Heart left ventricle (tissue), 16 donors: ENCODE data around the gene LRP2. TPM values are rescaled to one million over a fixed set of nuclear protein-coding genes. Genes with fewer than 3 reads are reported as not detected.
A peak's percentile ranks its signal among the peaks of the same experiment; 100 is the strongest.

Experiments used
- ATAC-seq, 4 donors: fragments of 200-7000 bp; cut with Tn5 transposase; one replicate each; pipeline ENCODE4 v1.9.1; 2020 to 2022; ENCODE audit warnings: moderate library complexity in 4 of 4, mild to moderate bottlenecking in 3 of 4, moderate number of reproducible peaks in 1 of 4
- DNase-seq, 5 donors: peaks; one replicate each; pipeline ENCODE4 v3.0.0-alpha.2; 2020
- H3K27ac ChIP-seq, 12 donors: fragments of 200-600 bp; sonication (generic) in 4 of 12; one replicate each; pipeline versions ENCODE4 v1.5.0 to v1.8.0; 2016 to 2022; ENCODE audit warnings: mild to moderate bottlenecking in 2 of 12
- H3K27me3 ChIP-seq, 9 donors: fragments of 200-600 bp; sonication (generic) in 2 of 9; one replicate each; pipeline versions ENCODE4 v1.5.1 to v1.8.0; 2016 to 2022; ENCODE audit warnings: mild to moderate bottlenecking in 3 of 9
- H3K36me3 ChIP-seq, 9 donors: fragments of 200-600 bp; sonication (generic) in 2 of 9; one replicate each; pipeline versions ENCODE4 v1.5.0 to v1.8.0; 2018 to 2022; ENCODE audit warnings: mild to moderate bottlenecking in 2 of 9
- H3K4me1 ChIP-seq, 12 donors: fragments of 200-600 bp; sonication (generic) in 4 of 12; one replicate each; pipeline versions ENCODE4 v1.5.0 to v1.8.0; 2016 to 2022; ENCODE audit warnings: mild to moderate bottlenecking in 3 of 12
- H3K4me3 ChIP-seq, 12 donors: fragments of 200-600 bp; sonication (generic) in 4 of 12; one replicate each; pipeline versions ENCODE4 v1.5.0 to v1.8.0; 2017 to 2022; ENCODE audit warnings: mild to moderate bottlenecking in 9 of 12, moderate library complexity in 4 of 12
- H3K9me3 ChIP-seq, 12 donors: fragments of 200-600 bp; sonication (generic) in 4 of 12; one replicate each; pipeline versions ENCODE4 v1.5.0 to v1.8.0; 2016 to 2022; ENCODE audit warnings: mild to moderate bottlenecking in 1 of 12
- CTCF ChIP-seq, 12 donors: fragments of 200-600 bp; sonication (generic) in 4 of 12; IDR thresholded peaks; one replicate each; pipeline versions ENCODE4 v1.5.0 to v1.8.0; 2018 to 2022; ENCODE audit warnings: antibody characterized with exemption in 12 of 12, mild to moderate bottlenecking in 5 of 12
- POLR2A ChIP-seq, 2 donors: fragments of 450-650 bp; IDR thresholded peaks; one replicate each; pipeline ENCODE4 v1.6.1; 2017; ENCODE audit warnings: antibody characterized with exemption in 2 of 2, mild to moderate bottlenecking in 2 of 2, moderate library complexity in 2 of 2
- WGBS, 4 donors: extraction: QIAGEN DNeasy Blood & Tissue Kit in 2 of 4; methylation state at CpG; one replicate each; pipeline versions ENCODE4 v1.1.5 to v1.1.7; 2013 to 2018; 5-methylcytosine and 5-hydroxymethylcytosine counted together
- intact Hi-C, 10 donors: fragments of 100-400 bp; cut with DNase I; formaldehyde crosslinking; loops; one replicate each; pipeline versions ENCODE4 v1.11.1 to v1.14.2; 2022
- polyA plus RNA-seq, 2 donors: library from polyadenylated mRNA; stranded (reverse); fragments of 200-250 nt; gene quantifications; one replicate each; pipeline ENCODE4 v1.2.3, GENCODE V29; 2013
- total RNA-seq, 9 donors: library from RNA; depleted of rRNA in 2 of 9; stranded (reverse); fragments of >200 nt in 2 of 9; fragmentation: NEBNext Ultra II Directional in 3 of 9; extraction: Animal tissue kit (Norgen Biotek cat#: 25700) in 3 of 9; gene quantifications; one replicate each; pipeline versions ENCODE4 v1.1.0 to v1.2.4, GENCODE V29; 2016 to 2023
- donor health status: ischemic (EF 13 %, LVEDD 7.1; RV severe dilation, severe dysfunction).
- donor health status: healthy with polysubstance abuse.
- donor health status: DM: no; HTN: yes; CAD: no.
- donor health status: DM: no; HTN: no; CAD: no.
- donor health status: ischemic (EF 25% LVEDD 6.9; RV normal size, moderate dysfunction).
- donor health status: ischemic (EF 25% LVEDD 5.7; RV mildly dilated, moderate dysfunction).
- donor health status: healthy.
- donor health status: DM: yes; HTN: yes; CAD: no.
- donor health status: ischemic (EF 35%, LVEDD 5.7; RV mildly dilated, moderate dysfunction).
- donor health status: nonischemic (EF 11% LVEDD 7.7; RV severe dilation, severe dysfunction).
- donor health status: DM: yes; HTN: yes; CAD: no.
- donor health status: PGD.
- donor health status: ischemic (EF 29% LVEDD 5.4; RV normal size, mild dysfunction).
- donor health status: nonischemic (EF 23%, LVEDD 6.1; RV moderate dilation, normal function).

Gene LRP2
- total and polyA plus RNA-seq, 11 donors: 0.01 to 13.6 (median 0.09) TPM; not detected in 5

GRCh38 chr2:169109502-169110409, 252.6 kb downstream of the LRP2 start:
- ATAC-seq: peak; percentile 75 to 92 (median 84)
- H3K27me3 ChIP-seq: no peaks in the 10 kb centered on the region
- WGBS, 4 donors: 44 to 47% (median 46%) methylated on average over 21 of the region's 21 CpGs
- no peaks in the 10 kb centered on the region for H3K9me3 ChIP-seq
- intact Hi-C loops: loop anchor here in 8 of 10 donors (1.0 to 10.0 kb wide), 11 partner anchors 31 to 285 kb away; no protein-coding TSS in a partner anchor
- no peaks in the 10 kb centered on the region for H3K36me3 ChIP-seq
- H3K27ac ChIP-seq: no peak overlapping the region
- peaks cover 0 to 49% (median 0%) of the 10 kb centered on the region in 12 donors for H3K4me1 ChIP-seq
- TF ChIP-seq CTCF (IDR thresholded peaks at IDR 0.05) (peak; percentile 67 to 90 (median 80)), POLR2A (IDR thresholded peaks at IDR 0.05) (no peak)
- H3K4me3 ChIP-seq: no peak overlapping the region
- DNase-seq: peak; percentile 63 to 81 (median 73)

- TF ChIP-seq POLR2A (IDR thresholded peaks at IDR 0.05) (no peak), CTCF (IDR thresholded peaks at IDR 0.05) (no peak)
- WGBS, 4 donors: 53 to 57% (median 56%) methylated on average over 3 of the region's 3 CpGs
- Histone ChIP-seq H3K27ac (peak overlapping the region in 1 of 12 donors; percentile 74), H3K36me3 (no peaks in the 10 kb centered on the region), H3K9me3 (no peaks in the 10 kb centered on the region), H3K4me3 (no peak overlapping the region), H3K4me1 (peaks cover 0 to 55% (median 0%) of the 10 kb centered on the region in 12 donors), H3K27me3 (no peaks in the 10 kb centered on the region)
- no peak for ATAC-seq
- no peak for DNase-seq
- intact Hi-C loops: loop anchor here in 8 of 10 donors (2.0 to 10.0 kb wide), 7 partner anchors 34 to 287 kb away; no protein-coding TSS in a partner anchor
Measured at GRCh38 chr2:169108099-169108884, 254.0 kb downstream of the LRP2 start.

GRCh38 chr2:169107645-169108044, 254.7 kb downstream of the LRP2 start:
- intact Hi-C loops: loop anchor here in 8 of 10 donors (2.0 to 10.0 kb wide), 7 partner anchors 35 to 287 kb away; no protein-coding TSS in a partner anchor
- peak in 2 of 4 donors; percentile 40 to 49 for ATAC-seq

More at GRCh38 chr2:169107645-169108044, 254.7 kb downstream of the LRP2 start:
- 81 to 87% (median 85%) methylated on average over 2 of the region's 2 CpGs for WGBS, 4 donors
- Histone ChIP-seq H3K27me3 (no peaks in the 10 kb centered on the region), H3K27ac (peak overlapping the region in 1 of 12 donors; percentile 74), H3K4me3 (no peak overlapping the region), H3K9me3 (no peaks in the 10 kb centered on the region), H3K4me1 (peaks cover 0 to 55% (median 0%) of the 10 kb centered on the region in 12 donors), H3K36me3 (no peaks in the 10 kb centered on the region)
- DNase-seq: no peak
- TF ChIP-seq CTCF (IDR thresholded peaks at IDR 0.05): no peak
- no peak for TF ChIP-seq POLR2A (IDR thresholded peaks at IDR 0.05)
